ENCODE data around the gene BTBD16. TPM values are rescaled to one million over a fixed set of nuclear protein-coding genes. Genes with fewer than 3 reads are reported as not detected.

Gene BTBD16
- not detected in 2 replicates for total RNA-seq

GRCh38 chr10:122271076-122271475 is at the start of gene BTBD16:
Gene BTBD16, plus strand, starts transcription at chr10:122271296. Its CDS starts 3,786 bp downstream, at chr10:122275082.

GRCh38 chr10:122374237-122374858 is 103.3 kb downstream of the BTBD16 start, which contains the start of gene PLEKHA1:
Gene PLEKHA1, plus strand, starts transcription at chr10:122374708. Its CDS starts 18,493 bp downstream, at chr10:122393201.

Other genes starting within 250 kb of the BTBD16 start
- 19.3 and 28.0 TPM in 2 replicates for gene PLEKHA1, start 103.4 kb downstream of the BTBD16 start, total RNA-seq
- gene ARMS2, start 183.4 kb downstream of the BTBD16 start, total RNA-seq, result not detected in 2 replicates
- gene HTRA1, start 190.3 kb downstream of the BTBD16 start, total RNA-seq, result 227 and 344 TPM in 2 replicates